GM19193 (cell line): Measurements from ENCODE around the gene CFAP92.
A peak's percentile ranks its signal among the peaks of the same experiment; 100 is the strongest.

Experiments used
- POLR2A ChIP-seq: IDR thresholded peaks from 4 replicates; pipeline ENCODE4 v1.6.1; 2011; ENCODE audit not compliant: insufficient read depth, insufficient read length; ENCODE audit errors: extremely low read depth

Gene CFAP92

GRCh38 chr3:129017484-129017899, 23.6 kb upstream of the CFAP92 start:
- no peak for TF ChIP-seq POLR2A

GRCh38 chr3:129016720-129017483, 23.0 kb upstream of the CFAP92 start:
- TF ChIP-seq POLR2A: peak; percentile 22

GRCh38 chr3:129016356-129016719, 22.5 kb upstream of the CFAP92 start:
- no peak for TF ChIP-seq POLR2A

DNA sequence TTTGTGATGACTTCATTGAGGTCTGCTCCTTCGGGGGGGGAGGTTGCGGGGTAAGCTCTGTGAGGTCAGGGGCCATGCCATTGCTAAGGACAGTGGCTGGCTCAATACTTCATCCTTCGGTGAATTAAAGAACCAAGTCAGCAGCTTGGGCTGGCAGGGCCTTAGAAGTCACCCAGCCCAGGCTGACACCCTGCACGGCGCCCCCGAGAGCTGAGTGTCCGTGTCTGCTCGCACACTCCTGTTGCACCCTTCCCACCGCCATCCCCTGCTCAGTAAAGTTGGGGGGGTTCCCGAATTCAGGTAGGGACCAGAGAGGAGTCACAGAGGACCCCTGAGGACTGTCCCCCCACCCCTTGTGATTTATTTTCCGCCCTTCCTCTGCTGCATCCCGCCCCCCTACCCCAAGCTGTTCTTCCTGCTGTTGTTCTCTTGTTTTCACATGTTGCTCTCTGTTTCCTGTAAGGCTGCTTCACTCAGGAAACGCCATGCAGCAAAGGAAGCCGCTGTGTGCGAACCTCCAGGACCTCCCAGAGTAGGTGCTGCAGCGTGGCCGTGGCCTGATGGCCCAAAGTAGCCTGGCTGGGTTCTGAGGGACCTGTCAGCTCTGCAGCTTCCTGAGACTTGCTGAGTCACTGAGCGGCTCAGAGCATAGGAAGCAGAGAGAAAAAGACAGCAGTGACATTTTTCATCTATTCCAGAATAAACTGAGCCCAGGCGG, 21.7 kb upstream of the CFAP92 start:
- no peak for TF ChIP-seq POLR2A

GRCh38 chr3:129014793-129015345, 21.0 kb upstream of the CFAP92 start:
- TF ChIP-seq POLR2A: no peak

GRCh38 chr3:129014148-129014547, 20.3 kb upstream of the CFAP92 start:
- no peak for TF ChIP-seq POLR2A

DNA sequence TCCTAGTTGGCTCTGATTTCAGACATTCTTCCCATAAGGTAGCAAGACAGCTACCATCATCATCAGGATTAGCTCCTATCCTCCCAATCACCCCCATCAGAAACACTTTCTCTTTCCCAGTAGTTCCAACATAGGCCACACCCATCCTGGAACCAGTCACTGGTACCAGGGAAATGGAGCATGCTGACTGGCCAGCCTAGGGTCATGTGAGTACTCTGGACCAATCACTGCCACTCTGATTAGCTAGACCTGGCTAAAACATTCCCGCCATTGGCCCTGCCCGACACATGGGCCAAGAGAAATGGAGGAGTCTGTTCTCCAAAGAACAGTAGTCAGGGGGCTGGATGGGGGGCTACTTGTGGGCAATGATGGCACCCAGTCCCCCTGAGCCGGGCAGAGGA, 19.6 kb upstream of the CFAP92 start:
- no peak for TF ChIP-seq POLR2A

DNA sequence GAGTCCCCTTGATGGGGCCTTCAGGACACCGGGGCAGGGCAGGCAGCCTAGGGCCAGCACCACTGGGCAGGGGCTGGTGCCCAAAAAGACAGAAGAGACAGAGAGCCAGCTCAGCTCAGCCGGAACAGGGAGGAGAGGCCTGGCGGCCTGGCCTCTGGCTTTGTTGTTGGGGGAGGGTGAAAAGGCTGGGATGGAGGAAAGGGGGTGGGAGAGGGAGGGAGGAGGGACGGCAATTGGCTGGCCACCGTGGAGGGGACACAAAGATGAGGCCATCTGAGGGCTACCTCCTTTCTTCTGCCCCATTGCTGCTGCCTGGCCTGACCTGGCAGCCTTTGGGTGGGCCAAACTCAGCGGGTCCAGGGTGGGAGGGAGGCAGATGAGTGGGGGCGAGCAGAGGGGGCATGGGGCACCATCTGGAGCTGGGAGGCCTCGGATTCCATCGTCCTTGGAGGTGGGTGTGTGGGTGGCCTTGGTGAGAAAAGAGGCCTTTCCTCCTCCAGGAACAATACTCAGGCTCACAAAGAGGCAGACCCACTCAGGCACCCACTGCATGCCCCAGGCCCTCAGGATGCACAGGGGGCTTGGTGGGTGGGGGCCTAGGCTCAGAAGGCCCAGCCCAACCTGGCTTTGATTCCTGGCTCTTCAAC, 16.6 kb upstream of the CFAP92 start:
- TF ChIP-seq POLR2A: no peak

GRCh38 chr3:129009266-129009665, 15.4 kb upstream of the CFAP92 start:
- no peak for TF ChIP-seq POLR2A

DNA sequence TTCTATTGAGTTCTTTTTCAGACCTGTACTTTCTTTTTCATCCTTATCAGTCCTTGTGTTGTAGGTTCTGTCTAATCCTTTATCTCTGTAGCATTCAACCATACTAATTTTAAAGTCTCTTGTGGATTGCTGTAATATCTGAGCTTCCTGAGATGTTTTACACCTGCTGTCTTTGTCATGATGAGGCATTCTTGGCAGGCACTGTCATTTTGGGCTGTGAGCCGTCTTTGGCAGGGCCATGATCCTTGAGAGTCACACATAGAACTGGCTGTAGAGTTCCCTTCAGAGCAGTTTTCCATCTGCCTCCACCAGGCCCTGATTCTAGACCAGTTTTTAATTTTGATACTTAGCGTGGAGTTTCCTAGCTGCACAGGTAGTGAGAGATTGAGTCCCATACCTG, 13.9 kb upstream of the CFAP92 start:
- no peak for TF ChIP-seq POLR2A

GRCh38 chr3:129006864-129007263, 13.0 kb upstream of the CFAP92 start:
- no peak for TF ChIP-seq POLR2A

- no peak for TF ChIP-seq POLR2A
These were observed 11.8 kb upstream of the CFAP92 start for GRCh38 chr3:129005526-129006303.

GRCh38 chr3:129004639-129005295, 10.9 kb upstream of the CFAP92 start:
- no peak for TF ChIP-seq POLR2A

DNA sequence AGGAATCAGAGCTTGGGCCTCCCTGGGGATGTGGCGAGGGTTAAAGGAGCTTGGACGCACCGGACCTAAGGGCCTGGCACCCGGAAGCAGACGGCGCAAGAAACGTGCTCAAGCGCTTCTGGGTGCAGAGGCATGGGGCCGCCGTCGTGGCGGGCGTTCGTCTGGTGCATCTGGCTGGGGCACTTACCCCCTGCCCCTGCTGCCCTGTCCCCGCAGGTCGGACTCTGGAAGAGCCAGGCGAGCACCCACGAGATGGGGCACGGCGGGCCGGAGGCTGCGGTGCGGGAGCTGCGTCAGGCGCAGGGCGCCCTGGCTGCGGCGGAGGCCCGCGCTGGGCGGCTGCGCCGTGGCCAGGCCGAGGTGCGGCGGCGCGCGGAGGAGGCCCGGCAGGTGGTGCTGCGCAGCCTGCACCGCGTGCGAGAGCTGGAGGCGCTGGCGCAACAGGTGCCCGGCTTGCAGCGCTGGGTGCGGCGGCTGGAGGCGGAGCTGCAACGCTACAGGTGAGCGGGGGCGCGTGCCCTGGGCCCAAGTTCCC, 9.8 kb upstream of the CFAP92 start:
- no peak for TF ChIP-seq POLR2A
